Medulla oblongata (tissue), 1 donor: ENCODE results near the gene CFAP58.

Experiments
- DNase-seq: peaks from one replicate; pipeline ENCODE4 v3.0.0-alpha.2; 2015; ENCODE audit errors: extremely low spot score

Gene CFAP58

GRCh38 chr10:104483582-104483981, 129.9 kb downstream of the CFAP58 start:
- no peak for DNase-seq

- no peak for DNase-seq
Observed at GRCh38 chr10:104485632-104486031, 132.0 kb downstream of the CFAP58 start.

GRCh38 chr10:104486803-104487202, 133.2 kb downstream of the CFAP58 start:
- DNase-seq: no peak

GRCh38 chr10:104487794-104488438, 134.3 kb downstream of the CFAP58 start:
- DNase-seq: peak; percentile 44

GRCh38 chr10:104488439-104488832, 134.8 kb downstream of the CFAP58 start:
- no peak for DNase-seq

GRCh38 chr10:104492329-104492940, 138.8 kb downstream of the CFAP58 start:
- peak; percentile 77 for DNase-seq

GRCh38 chr10:104498347-104499081, 144.9 kb downstream of the CFAP58 start:
- DNase-seq: no peak

GRCh38 chr10:104501449-104501848, 147.8 kb downstream of the CFAP58 start:
- DNase-seq: no peak

- DNase-seq: no peak
Observed at GRCh38 chr10:104501864-104502579, 148.4 kb downstream of the CFAP58 start.

GRCh38 chr10:104502907-104503306, 149.3 kb downstream of the CFAP58 start:
- DNase-seq: no peak
